Stimulated activated CD8-positive, alpha-beta memory T cell treated with anti-CD3 and anti-CD28 coated beads, Interleukin-4, amount 100 ng/mL, for 4 hours (primary cell): ENCODE measurements around the gene KLF17.

Experiments used
- DNase-seq, 2 donors: peaks; one replicate each; pipeline ENCODE4 v3.0.0-alpha.2; 2020; ENCODE audit warnings: low read depth in 2 of 2, low spot score in 1 of 2

The KLF17 gene

DNA sequence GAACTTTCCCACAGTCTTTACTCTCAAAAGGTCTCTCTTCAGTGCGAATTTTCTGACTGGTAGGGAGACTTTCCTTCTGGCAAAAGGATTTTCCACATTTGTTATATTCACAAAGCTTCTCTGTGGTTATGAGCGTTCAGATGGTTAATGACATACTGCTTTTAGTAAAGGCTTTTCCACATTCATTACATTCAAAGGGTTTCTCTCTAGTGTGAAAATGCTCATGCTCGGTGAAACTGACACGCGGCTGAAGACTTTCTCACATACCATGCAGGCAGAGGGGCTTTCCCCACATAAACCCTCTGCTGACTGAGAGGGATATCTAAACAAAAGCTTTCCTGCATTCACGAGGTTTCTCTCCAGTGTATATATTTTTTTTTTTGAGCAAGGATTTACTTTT lies 32.7 kb downstream of the KLF17 start:
- no peak for DNase-seq

DNA sequence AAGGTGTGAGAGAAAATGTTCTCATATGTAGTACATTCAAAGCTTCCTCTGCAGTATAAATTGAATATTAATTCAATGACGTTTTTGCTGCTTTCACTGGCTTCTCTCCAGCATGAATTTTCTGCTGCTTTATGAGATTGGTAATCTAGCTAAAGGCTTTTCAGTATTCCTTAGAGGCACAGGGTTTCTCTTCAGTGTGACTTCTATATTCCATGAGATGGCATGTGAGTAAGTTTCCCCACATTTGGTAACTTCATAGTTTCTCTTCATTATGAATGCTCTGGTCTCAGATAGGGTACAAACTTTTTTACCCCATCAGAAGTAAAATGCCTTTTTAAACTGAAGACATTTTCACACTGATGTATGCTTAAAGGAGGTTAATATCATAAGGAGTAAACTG lies 33.2 kb downstream of the KLF17 start:
- no peak for DNase-seq

DNA sequence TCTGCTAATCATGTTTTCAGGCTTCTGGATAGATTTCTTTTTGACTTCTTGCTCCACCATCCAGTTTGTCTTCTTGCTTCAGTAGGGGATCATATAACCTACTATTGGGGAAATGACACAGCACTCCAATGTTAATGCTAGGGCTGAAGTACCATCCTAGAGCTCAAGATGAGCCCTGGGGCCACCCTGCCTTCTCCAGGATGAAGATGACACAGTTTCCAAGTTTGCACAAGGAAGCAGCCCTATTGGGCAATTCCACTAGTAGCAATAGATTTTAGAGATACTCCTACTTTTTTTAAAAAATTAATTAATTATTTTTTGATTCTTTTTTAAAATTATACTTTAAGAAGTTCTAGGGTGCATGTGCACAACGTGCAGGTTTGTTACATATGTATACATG lies 34.1 kb downstream of the KLF17 start:
- DNase-seq, result no peak

DNA sequence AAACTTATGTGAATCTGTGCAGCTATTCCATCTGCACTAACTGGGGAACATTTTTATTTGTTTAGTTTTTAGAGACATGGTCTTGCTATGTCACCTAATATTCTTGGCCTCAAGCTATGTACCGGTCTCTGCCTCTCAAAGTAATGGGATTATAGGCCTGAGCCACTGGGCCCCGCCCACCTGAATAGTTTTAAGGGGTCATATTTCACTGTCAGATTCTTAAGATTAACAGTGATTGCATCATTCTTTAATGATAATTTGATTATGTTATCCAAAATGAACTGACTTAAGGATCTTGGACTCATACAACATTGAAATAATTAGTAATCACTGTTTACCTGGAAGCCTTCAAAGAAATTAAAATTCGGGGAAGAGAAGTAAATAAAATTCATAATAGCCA lies 35.4 kb downstream of the KLF17 start:
- DNase-seq, result no peak

DNA sequence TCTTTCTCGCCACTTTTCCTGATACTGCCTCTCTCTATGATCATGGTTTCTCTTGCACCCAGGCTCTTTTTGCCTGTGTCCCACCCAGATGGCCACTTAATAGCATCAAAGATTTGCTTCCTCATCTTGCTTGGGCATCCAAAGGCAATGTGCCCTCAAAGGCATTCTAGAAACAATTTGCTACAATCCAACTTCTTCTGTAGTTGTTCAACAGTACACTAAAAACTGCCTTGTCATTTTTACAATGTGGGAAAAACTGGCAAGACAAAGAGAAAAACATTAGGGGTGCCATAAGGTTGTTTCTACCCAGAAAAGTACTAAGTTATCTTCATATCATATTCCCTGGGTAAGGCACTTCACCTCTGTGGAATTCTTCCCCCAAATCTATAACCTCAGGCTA lies 39.3 kb downstream of the KLF17 start:
- DNase-seq, result no peak

DNA sequence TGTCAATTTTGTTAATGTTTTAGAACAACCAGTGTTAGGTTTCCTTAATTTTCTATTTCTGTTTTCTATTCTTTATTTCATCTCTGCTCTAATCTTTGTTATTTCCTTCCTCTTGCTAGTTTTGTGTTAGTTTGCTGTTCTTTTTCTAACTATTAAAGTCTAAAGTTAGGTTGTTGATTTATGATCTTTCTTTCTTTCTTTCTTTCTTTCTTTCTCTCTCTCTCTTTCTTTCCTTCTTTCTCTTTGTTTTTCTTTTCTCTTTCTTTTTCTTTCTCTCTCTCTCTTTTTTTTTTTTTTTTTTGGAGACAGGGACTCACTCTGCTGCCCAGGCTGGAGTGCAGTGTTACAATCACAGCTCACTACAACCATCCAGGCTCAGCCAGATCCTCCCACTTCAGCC lies 40.2 kb downstream of the KLF17 start:
- DNase-seq, result no peak

DNA sequence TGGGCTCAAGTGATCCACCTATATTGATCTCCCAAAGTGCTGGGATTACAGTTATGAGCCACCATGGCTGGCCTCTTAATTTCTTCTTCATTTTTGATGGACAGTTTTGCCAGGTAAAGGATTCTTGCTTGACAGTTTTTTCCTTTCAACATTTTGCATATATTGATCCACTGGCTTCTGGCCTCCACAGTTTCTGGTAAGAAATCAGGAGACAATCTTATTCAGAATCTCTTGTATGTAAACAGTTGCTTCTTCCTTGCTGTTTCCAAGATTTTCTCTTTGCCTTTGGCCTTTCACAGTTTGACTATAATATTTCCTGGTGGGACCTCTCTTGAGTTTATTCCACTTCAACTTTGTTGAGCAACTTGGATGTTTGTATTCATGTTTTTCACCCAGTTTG lies 42.9 kb downstream of the KLF17 start:
- DNase-seq, result no peak

DNA sequence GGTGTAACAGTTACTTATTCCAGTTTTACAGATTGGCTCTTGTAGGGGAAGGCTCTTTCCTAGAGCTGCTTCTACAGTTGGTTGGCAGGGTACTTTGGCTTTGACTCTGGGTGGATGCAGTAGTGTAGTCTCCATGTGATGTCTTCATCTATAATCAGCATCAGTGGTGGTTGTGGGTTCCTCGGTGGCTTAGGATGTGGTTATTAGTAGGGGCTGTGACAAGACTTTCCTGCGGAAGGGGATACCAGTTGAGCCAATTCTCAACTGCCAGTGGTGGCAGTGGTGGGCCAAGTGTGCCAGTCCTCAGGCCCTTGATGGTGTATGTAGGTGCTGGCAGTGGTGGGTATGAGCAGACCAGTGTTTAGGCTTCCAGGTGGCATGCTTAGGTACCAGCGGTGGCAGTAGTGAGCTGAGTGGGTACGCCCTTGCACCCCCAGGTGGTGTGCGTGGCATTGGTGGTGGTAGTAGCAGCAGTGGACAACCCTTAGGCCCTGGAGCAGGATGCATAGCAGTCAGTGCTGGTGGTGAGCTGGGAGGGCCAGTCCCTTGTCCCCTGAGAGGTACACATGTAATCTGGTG lies 50.0 kb downstream of the KLF17 start:
- DNase-seq, result no peak

DNA sequence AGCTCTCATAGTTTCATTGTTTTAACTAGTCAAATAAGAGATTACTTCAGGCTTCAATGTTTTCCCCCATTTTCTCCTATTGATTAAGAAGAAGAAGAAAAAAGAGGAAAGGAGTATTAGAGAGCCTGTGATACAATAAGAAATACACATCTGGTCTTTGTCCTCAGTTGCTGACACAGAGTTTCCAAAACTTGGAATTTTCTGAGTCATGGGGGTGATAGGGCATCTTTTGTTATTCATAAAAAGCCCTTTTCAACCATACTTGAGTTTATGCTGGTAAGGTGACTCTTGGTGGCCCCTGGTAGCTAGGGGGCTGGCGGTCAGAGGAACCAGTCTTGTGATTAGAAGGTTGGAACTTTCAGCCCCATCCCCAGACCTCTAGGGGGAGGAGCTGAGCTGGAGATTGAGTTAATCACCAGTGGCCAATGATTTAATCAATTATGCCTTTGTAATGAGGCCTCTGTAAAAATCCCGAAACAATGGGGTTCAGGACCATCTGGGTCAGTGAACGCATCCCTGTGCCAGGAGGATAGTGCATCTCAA lies 51.7 kb downstream of the KLF17 start:
- DNase-seq, result no peak

DNA sequence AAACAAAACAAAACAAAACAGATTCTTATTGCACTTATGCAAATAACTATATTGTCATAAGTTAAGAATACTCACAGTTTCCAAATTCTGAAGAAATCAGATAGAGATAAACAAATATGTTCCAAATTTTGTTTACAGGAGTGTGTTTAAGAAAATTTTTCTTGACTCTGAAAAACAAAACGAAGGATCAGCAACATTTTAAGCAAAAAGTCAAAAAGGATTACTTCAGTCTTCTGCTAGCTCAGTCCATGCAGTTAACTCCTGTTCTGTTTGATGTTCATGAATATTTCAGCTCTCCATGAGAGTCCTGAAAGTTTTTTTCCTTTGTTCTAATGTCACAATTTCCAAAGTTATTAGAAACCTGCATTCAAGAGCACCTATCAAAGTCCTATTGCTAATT lies 56.0 kb downstream of the KLF17 start:
- no peak for DNase-seq
